OCI-M1 (cell line): Measurements from ENCODE around the gene SMARCA1.
"Not testable (repeated sequence)": the region's sequence is repeated elsewhere in the genome, so short reads cannot be mapped to it uniquely, and the experiment has no call there.

Experiments used
- DNase-seq: peaks from one replicate; lab custom pipeline; 2025; lab: John Stamatoyannopoulos, UW

The SMARCA1 gene, protein sequence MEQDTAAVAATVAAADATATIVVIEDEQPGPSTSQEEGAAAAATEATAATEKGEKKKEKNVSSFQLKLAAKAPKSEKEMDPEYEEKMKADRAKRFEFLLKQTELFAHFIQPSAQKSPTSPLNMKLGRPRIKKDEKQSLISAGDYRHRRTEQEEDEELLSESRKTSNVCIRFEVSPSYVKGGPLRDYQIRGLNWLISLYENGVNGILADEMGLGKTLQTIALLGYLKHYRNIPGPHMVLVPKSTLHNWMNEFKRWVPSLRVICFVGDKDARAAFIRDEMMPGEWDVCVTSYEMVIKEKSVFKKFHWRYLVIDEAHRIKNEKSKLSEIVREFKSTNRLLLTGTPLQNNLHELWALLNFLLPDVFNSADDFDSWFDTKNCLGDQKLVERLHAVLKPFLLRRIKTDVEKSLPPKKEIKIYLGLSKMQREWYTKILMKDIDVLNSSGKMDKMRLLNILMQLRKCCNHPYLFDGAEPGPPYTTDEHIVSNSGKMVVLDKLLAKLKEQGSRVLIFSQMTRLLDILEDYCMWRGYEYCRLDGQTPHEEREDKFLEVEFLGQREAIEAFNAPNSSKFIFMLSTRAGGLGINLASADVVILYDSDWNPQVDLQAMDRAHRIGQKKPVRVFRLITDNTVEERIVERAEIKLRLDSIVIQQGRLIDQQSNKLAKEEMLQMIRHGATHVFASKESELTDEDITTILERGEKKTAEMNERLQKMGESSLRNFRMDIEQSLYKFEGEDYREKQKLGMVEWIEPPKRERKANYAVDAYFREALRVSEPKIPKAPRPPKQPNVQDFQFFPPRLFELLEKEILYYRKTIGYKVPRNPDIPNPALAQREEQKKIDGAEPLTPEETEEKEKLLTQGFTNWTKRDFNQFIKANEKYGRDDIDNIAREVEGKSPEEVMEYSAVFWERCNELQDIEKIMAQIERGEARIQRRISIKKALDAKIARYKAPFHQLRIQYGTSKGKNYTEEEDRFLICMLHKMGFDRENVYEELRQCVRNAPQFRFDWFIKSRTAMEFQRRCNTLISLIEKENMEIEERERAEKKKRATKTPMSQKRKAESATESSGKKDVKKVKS

DNA sequence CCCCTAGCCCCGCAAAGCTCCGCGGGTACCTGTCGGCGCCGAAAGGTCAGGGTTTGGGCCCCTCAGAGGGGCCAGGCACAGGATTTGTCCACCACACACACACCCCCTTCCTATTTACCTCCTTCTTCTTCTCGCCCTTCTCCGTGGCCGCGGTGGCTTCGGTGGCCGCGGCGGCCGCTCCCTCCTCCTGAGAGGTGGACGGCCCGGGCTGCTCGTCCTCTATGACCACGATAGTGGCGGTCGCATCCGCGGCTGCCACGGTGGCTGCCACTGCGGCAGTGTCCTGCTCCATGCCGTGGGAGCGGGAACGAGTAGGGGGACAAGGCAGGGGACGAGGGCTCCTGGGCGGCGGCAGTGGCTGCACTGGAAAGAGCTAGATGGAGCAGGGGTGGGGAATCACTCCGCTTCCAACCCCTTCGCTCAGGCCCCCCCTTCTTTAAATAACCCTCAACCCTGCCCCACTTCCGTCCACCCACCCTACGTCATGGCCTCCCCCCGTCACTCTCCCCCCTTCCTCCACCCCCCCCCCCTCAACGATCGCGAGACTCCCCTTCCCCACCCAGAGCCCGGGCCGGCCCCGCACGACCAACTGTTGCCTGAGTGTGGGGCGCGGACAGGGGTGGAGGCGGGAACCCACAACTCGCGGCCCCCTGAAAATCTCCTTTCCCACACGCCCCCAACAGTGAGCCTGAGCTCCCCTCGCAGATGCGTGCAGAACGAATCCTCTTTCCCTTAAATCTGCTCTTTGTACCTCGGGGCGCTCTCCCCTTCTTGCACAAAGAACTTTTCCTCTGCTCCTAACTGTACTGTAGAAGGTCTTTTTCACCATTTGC is at the start of gene SMARCA1:
Gene SMARCA1, minus strand, starts transcription at position 412 of the 833 bp plus-strand sequence. Its CDS starts 120 bp downstream, at position 292.
- DNase-seq = no peak

DNA sequence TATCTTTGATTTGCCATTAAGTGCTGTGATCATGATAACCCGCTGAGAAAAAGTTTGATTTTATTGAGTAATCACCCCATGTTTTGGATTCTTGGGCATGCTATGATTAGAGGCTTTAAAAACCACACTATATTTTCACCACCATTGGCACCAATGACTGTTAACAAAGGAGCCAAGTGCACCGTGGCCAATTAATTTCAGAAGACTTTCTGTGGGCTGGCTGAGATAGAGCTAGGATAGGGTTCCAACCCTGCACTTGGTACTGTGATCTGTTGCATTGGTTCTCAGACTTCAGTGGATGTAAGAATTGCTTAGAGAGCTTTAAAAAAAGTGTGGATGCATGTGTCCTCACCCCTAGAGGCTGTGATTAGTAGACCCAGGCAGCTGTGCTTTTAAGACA is 49.1 kb upstream of the SMARCA1 start:
- DNase-seq = no peak

DNA sequence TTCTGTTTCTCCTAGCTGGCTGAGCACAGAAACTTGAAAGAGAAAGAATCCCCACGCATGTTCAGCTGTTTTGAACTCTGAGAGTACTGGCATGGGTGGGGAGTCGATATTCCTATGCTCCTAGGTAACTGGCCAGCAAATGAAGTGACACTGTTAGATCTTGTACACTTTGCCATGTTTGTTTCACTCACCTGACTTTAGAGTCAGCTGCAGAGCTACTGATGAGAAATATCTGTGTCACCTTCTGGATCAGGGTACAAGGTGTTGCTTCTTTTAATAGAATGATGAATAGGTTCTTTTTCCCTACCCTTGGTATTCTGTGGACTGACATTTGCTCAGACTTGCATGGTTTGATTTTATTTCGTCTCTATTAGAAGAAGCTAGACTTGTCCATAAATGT is 45.1 kb upstream of the SMARCA1 start:
- DNase-seq = no peak

DNA sequence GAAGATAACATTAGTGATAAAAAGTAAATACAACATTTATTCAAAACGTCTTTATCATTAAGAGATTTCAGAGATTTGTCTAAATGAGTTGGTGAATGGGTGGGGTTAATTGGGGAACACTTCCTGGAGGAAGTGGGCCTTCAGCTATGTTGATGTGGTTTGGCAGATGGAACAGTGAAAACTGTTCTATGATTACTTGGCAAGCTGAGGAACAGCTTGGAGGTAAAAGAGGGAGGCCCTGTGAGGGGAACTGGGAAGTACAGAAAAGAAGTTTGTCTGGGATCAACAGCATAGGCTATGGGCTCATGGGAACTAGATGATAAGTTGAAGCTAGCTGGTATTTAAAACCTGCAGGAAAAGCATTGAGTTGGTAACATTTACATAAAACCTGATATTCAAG is 42.8 kb upstream of the SMARCA1 start:
- DNase-seq = no peak

GRCh38 chrX:129565046-129565650 is 41.9 kb upstream of the SMARCA1 start:
- no peak for DNase-seq

DNA sequence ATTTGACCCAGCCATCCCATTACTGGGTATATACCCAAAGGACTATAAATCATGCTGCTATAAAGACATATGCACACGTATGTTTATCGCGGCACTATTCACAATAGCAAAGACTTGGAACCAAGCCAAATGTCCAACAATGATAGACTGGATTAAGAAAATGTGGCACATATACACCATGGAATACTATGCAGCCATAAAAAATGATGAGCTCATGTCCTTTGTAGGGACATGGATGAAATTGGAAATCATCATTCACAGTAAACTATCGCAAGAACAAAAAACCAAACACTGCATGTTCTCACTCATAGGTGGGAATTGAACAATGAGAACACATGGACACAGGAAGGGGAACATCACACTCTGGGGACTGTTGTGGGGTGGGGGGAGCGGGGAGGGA is 41.1 kb upstream of the SMARCA1 start:
- not testable (repeated sequence) for DNase-seq

DNA sequence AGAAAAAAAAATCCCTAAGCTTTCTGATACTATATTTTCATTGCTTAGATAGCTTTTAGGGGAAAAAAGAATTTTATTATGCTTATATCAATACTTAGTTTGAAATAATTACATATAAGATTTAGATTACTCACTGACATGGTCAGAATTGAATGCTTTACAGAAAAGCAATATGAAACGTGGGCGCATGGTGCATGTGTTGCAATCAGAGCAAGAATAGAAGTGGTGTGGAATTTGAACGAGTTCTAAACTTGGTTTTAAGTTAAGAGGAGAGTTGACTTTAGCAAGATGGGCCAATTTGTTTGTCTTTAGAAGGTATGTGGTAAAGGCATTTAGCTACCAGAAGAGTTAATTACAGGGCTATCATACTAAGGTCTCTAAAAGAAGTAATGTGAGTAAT is 38.2 kb upstream of the SMARCA1 start:
- no peak for DNase-seq

DNA sequence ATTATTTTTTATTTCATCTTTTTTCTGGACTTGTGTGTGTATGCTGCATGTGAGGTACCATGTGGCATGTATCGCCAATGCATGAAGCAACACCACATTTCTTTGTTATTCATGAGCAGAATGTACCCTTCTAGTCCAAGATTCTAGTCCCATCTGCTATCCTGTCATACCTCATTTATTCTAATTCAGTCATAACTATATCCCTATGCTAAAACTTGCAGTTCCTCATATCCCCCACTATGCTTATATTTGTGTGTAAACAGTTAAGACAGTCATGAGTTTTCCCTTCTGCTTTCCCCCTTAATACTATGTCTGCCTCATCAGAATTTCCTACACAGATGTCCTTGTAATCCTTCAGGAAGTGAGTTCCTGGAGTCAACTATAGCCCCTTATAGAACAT is 36.5 kb upstream of the SMARCA1 start:
- DNase-seq = no peak

- DNase-seq = peak; percentile 70
These were observed 34.7 kb upstream of the SMARCA1 start for GRCh38 chrX:129557844-129558480.

DNA sequence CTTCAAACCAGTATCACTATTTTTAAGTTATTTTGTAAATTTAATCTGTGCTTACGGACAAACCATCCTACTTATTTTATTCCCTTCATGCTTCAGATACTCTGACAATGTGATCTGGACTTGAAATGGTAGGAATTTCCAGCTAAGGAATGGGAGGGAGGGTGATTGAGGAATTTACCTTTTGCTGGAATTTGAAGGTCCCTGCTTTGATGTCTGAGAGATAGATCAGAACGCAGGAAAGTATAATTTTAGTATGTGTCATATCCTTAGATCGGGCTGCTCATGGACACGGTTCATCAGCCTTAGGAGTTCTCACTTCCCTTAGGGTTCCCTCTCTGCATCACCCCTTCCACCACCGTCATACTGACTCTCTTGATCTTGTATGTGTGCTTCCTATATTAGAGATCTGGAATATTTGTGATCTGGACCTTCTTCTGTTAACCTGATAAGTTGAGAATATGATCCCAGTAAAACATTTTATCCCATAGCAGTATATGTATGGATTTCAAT is 33.6 kb upstream of the SMARCA1 start:
- DNase-seq = no peak

- DNase-seq = not testable (repeated sequence)
These were observed 31.5 kb upstream of the SMARCA1 start for GRCh38 chrX:129554816-129555215.

DNA sequence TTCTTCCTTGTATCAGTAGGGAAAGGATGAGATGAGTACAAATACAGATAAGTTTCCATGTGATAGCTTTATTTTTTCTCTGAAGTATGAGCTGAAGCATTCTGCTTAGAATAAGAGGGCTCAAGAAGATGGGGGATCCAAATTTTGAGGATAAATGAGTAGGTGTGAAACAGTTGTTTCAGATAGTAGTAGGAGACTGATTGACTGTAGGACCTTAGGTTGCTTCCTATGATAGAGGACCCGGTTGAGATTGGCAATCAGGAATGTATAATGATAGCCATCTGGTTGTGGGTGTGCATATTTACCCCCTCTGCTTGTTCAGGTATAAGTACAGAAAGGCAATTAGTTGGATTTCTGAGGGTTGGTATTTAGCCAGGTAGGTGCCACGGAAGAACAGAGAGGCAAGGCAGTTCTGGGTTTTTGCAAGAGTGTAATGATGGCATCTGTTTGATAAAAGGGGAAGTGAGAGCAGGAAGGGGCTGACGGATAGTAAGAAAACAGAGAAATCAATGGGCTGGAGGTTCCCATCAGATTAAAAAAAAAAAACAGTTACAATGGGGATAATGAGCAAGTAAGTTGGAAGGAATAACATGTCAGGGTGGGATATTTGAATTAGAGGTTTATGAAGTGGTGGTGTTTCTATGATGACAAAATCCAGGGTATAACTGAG is 30.5 kb upstream of the SMARCA1 start:
- peak; percentile 41 for DNase-seq

DNA sequence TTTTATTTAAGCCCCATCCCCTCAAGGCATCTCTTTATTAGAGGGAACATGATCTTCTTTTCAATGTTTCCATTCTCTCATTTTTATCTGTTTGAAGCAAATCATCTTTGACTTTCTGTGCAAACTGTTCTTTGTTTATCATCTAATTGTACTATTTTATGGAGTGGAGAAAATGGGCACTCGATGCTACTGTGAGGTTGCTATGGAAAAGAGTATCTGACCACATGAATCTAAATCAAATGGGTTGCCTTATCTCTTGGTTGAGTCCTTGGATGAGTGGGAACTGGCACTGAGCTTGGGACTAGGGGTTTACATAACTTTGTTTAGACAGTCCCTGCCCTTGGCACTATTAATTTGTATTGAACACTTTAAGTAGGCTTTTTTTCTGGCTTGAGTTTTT is 25.8 kb upstream of the SMARCA1 start:
- DNase-seq = no peak

GRCh38 chrX:129545408-129545807 is 22.1 kb upstream of the SMARCA1 start:
- DNase-seq = no peak

DNA sequence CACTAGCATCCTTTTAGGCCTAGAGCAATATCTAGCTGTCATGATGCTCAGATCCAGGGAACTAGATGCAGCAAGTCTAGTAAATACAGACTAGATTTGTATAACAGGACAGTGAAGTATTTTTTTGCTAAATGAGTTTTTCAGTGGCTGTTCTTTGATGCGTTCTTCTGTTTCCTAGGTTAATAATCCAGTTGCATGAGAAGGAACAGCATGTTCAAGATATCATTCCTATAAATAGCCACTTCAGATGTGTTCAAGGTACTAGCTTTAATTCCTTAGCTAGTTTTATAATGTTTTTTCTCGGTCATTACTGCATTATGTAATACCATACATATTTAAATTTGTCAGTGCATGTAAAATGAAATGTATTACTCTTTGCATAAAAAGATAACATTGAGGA is 21.5 kb upstream of the SMARCA1 start:
- DNase-seq = no peak

DNA sequence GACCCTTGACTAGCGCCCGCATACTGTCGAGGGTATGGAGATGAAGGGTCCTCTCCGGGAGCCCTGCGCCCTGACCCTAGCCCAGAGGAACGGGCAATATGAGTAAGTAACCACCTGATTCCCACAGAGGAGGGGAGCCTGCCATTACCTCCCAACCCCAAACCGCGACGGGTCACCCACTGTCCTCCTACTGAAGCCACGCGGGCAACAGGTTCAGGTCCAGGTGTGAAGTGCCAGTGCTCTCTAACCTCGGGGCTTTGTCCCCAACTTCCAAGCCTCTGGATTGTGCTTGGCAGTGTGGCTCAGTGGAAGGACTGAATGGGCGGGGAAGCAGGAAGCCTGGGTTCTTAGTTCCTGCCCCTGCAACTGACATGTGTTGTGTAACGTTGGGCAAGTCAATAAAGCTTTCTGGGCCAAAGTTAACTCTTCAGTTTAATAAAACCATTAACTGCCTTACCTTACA is 17.5 kb upstream of the SMARCA1 start:
- DNase-seq = no peak

DNA sequence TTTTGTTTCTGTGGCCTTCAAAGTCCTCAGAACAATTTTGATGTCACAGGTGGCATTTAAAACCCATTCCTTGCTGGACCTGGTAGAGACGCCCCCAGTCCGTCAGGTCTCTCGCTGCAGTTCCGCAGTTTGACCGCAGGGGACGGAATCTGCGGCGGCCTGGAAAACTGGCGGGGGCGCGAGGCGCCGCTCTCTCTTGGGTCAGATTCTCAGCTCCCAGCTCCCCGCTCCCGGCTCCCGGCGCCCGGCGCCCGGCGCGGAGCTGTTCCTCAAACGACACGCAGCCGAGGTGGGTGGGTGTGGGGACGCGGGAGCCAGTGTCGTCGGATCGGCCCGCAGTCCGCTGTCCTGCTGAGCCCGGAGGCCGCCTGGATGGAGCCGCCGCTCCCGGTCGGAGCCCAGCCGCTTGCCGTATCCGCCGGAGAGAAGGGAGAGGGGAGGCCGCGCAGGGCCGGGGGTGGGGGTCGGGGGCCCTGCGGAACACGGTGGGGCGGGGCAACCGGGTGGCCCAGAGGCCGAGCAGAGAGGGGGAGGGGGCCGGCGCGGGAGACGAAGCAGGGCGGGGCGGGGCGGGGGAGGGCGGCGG is 16.9 kb upstream of the SMARCA1 start, which contains the start of gene OCRL:
Gene OCRL, plus strand, starts transcription at position 192 of the 586 bp plus-strand sequence. Its CDS starts 181 bp downstream, at position 373.
- peak; percentile 84 for DNase-seq

GRCh38 chrX:129534816-129535578 is 11.7 kb upstream of the SMARCA1 start:
- DNase-seq = no peak

GRCh38 chrX:129531132-129531531 is 7.8 kb upstream of the SMARCA1 start:
- DNase-seq = no peak
